K562 (cell line): ENCODE data around the gene TRDMT1. TPM values are rescaled to one million over a fixed set of nuclear protein-coding genes. Genes with fewer than 3 reads are reported as not detected.

Experiments used
- E2F3 ChIP-seq: fragments of 250-450 bp; sonication (Bioruptor Pico); IDR thresholded peaks from 2 replicates; pipeline ENCODE4 v1.4.0; 2020; ENCODE audit warnings: mild to moderate bottlenecking
- FOXJ3 ChIP-seq: sonication (generic); formaldehyde crosslinking; IDR thresholded peaks from 2 replicates; pipeline ENCODE4 v1.4.0; 2020; ENCODE audit warnings: mild to moderate bottlenecking, missing genetic modification reagents
- FOXM1 ChIP-seq, 2 experiments: fragments of 450-650 bp in 1 of 2; sonication (generic) in 1 of 2; formaldehyde crosslinking in 1 of 2; IDR thresholded peaks; 2 replicates each; pipeline versions ENCODE4 v1.6.1 to v1.9.0; 2017 to 2022; ENCODE audit warnings: low read depth in 2 of 2, mild to moderate bottlenecking in 2 of 2, missing genetic modification reagents in 1 of 2, moderate library complexity in 1 of 2
- HNRNPLL ChIP-seq: fragments of 200-400 bp; formaldehyde crosslinking; IDR thresholded peaks from 2 replicates; pipeline ENCODE4 v1.6.1; 2017; ENCODE audit warnings: low read length, low read depth, mild to moderate bottlenecking; ENCODE audit not compliant: poor library complexity, severe bottlenecking
- ILF3 ChIP-seq: fragments of 450-650 bp; IDR thresholded peaks from 2 replicates; pipeline ENCODE4 v1.6.1; 2018; ENCODE audit warnings: antibody characterized with exemption, mild to moderate bottlenecking, moderate library complexity, borderline replicate concordance
- KDM5B ChIP-seq: fragments of 200-600 bp; sonication (generic); IDR thresholded peaks from 2 replicates; pipeline ENCODE4 v1.6.1; 2012; ENCODE audit warnings: low read depth, mild to moderate bottlenecking, moderate library complexity, low read length, control low read depth, inconsistent platforms; ENCODE audit not compliant: insufficient replicate concordance
- POLR2H ChIP-seq: IDR thresholded peaks from 2 replicates; pipeline ENCODE4 v1.6.1; 2016; ENCODE audit warnings: missing genetic modification characterization, low read depth, mild to moderate bottlenecking, control low read depth, missing compliant biosample characterization, moderate library complexity
- RBM22 ChIP-seq: fragments of 200-400 bp; formaldehyde crosslinking; IDR thresholded peaks from 2 replicates; pipeline ENCODE4 v1.6.1; 2018; ENCODE audit warnings: low read length, low read depth; ENCODE audit not compliant: poor library complexity, severe bottlenecking
- TAF7 ChIP-seq: fragments of 450-650 bp; IDR thresholded peaks from 2 replicates; pipeline ENCODE4 v1.6.1; 2016; ENCODE audit warnings: missing genetic modification characterization, missing compliant biosample characterization
- TSC22D4 ChIP-seq: fragments of 450-650 bp; IDR thresholded peaks from 2 replicates; pipeline ENCODE4 v1.6.1; 2016; ENCODE audit warnings: missing genetic modification characterization, missing biosample characterization, control low read depth
- ZNF507 ChIP-seq: conservative IDR thresholded peaks from 2 replicates; pipeline ENCODE4 v1.6.1; 2017; ENCODE audit warnings: missing genetic modification characterization, missing compliant biosample characterization
- polyA plus RNA-seq, 8 experiments: library from polyadenylated mRNA; depleted of rRNA in 4 of 8; stranded (reverse) in 5 of 8; unstranded in 3 of 8; fragments of >200 nt; fragmentation: Nextera tagmentation in 2 of 8; fragmentation: Illumina TruSeq in 1 of 8; extraction: Ambion mirVana in 2 of 8; extraction: Trizol in 1 of 8; gene quantifications; 2 replicates each; pipeline versions ENCODE4 v1.2.1 to v1.2.3, GENCODE V29; 2011 to 2014; ENCODE audit warnings: inconsistent platforms in 1 of 8, missing spikeins in 1 of 8
- total RNA-seq, 7 experiments: library from RNA; depleted of rRNA in 6 of 7; stranded (reverse); fragments of >200 nt in 6 of 7; fragmentation: Illumina TruSeq in 2 of 7; extraction: Trizol in 2 of 7; gene quantifications; 2 replicates each; pipeline versions ENCODE4 v1.2.1 to v1.2.3, GENCODE V29; 2011 to 2021; ENCODE audit warnings: low replicate concordance in 1 of 7
- TF ChIP-seq, protein P1 (sequence below): IDR thresholded peaks from 3 replicates; pipeline ENCODE4 v1.6.1; 2011; ENCODE audit warnings: borderline replicate concordance, mild to moderate bottlenecking, moderate library complexity; ENCODE audit not compliant: insufficient read length; ENCODE audit errors: extremely low read depth
- TF ChIP-seq, protein P2 (sequence below): IDR thresholded peaks from 2 replicates; pipeline ENCODE4 v1.6.1; 2011; ENCODE audit warnings: borderline replicate concordance, low read depth, mild to moderate bottlenecking, moderate library complexity, low read length; ENCODE audit not compliant: insufficient read depth, poor library complexity, severe bottlenecking
- TF ChIP-seq, protein P3 (sequence below): sonication (generic); formaldehyde crosslinking; IDR thresholded peaks from 2 replicates; pipeline ENCODE4 v1.8.0; 2022; ENCODE audit warnings: mild to moderate bottlenecking, missing genetic modification reagents

Gene TRDMT1
- total and polyA plus RNA-seq, 9 of the 15 experiments (the other 6 are each of a cell fraction or from before 2014, with no cell fraction given) = 5.4 to 12.6 (median 9.3) TPM

DNA sequence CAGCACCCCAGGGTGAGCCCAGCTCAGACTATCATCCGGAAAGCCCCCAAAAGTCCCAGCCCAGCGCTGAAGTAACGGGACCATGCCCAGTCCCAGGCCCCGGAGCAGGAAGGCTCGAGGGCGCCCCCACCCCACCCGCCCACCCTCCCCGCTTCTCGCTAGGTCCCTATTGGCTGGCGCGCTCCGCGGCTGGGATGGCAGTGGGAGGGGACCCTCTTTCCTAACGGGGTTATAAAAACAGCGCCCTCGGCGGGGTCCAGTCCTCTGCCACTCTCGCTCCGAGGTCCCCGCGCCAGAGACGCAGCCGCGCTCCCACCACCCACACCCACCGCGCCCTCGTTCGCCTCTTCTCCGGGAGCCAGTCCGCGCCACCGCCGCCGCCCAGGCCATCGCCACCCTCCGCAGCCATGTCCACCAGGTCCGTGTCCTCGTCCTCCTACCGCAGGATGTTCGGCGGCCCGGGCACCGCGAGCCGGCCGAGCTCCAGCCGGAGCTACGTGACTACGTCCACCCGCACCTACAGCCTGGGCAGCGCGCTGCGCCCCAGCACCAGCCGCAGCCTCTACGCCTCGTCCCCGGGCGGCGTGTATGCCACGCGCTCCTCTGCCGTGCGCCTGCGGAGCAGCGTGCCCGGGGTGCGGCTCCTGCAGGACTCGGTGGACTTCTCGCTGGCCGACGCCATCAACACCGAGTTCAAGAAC is 27.7 kb upstream of the TRDMT1 start (continued):
- TF ChIP-seq, protein P1, sequence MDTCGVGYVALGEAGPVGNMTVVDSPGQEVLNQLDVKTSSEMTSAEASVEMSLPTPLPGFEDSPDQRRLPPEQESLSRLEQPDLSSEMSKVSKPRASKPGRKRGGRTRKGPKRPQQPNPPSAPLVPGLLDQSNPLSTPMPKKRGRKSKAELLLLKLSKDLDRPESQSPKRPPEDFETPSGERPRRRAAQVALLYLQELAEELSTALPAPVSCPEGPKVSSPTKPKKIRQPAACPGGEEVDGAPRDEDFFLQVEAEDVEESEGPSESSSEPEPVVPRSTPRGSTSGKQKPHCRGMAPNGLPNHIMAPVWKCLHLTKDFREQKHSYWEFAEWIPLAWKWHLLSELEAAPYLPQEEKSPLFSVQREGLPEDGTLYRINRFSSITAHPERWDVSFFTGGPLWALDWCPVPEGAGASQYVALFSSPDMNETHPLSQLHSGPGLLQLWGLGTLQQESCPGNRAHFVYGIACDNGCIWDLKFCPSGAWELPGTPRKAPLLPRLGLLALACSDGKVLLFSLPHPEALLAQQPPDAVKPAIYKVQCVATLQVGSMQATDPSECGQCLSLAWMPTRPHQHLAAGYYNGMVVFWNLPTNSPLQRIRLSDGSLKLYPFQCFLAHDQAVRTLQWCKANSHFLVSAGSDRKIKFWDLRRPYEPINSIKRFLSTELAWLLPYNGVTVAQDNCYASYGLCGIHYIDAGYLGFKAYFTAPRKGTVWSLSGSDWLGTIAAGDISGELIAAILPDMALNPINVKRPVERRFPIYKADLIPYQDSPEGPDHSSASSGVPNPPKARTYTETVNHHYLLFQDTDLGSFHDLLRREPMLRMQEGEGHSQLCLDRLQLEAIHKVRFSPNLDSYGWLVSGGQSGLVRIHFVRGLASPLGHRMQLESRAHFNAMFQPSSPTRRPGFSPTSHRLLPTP = no peak
- TF ChIP-seq ZNF507 (no peak), TAF7 (tag) (no peak), FOXM1 (IDR thresholded peaks at IDR 0.05; ENCODE audit: low read depth) (no peak), FOXM1 (CRISPR knock-in tag; IDR thresholded peaks at IDR 0.05; ENCODE audit: low read depth) (no peak), POLR2H (peak; percentile 54; the same call in 1 of the 2 replicates), HNRNPLL (no peak), KDM5B (peak; percentile 43), E2F3 (CRISPR knock-in tag) (no peak), ILF3 (no peak), TSC22D4 (tag) (no peak), RBM22 (peak; percentile 80), FOXJ3 (CRISPR knock-in tag) (no peak)
- TF ChIP-seq, protein P2, sequence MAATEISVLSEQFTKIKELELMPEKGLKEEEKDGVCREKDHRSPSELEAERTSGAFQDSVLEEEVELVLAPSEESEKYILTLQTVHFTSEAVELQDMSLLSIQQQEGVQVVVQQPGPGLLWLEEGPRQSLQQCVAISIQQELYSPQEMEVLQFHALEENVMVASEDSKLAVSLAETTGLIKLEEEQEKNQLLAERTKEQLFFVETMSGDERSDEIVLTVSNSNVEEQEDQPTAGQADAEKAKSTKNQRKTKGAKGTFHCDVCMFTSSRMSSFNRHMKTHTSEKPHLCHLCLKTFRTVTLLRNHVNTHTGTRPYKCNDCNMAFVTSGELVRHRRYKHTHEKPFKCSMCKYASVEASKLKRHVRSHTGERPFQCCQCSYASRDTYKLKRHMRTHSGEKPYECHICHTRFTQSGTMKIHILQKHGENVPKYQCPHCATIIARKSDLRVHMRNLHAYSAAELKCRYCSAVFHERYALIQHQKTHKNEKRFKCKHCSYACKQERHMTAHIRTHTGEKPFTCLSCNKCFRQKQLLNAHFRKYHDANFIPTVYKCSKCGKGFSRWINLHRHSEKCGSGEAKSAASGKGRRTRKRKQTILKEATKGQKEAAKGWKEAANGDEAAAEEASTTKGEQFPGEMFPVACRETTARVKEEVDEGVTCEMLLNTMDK = no peak
- TF ChIP-seq, protein P3, sequence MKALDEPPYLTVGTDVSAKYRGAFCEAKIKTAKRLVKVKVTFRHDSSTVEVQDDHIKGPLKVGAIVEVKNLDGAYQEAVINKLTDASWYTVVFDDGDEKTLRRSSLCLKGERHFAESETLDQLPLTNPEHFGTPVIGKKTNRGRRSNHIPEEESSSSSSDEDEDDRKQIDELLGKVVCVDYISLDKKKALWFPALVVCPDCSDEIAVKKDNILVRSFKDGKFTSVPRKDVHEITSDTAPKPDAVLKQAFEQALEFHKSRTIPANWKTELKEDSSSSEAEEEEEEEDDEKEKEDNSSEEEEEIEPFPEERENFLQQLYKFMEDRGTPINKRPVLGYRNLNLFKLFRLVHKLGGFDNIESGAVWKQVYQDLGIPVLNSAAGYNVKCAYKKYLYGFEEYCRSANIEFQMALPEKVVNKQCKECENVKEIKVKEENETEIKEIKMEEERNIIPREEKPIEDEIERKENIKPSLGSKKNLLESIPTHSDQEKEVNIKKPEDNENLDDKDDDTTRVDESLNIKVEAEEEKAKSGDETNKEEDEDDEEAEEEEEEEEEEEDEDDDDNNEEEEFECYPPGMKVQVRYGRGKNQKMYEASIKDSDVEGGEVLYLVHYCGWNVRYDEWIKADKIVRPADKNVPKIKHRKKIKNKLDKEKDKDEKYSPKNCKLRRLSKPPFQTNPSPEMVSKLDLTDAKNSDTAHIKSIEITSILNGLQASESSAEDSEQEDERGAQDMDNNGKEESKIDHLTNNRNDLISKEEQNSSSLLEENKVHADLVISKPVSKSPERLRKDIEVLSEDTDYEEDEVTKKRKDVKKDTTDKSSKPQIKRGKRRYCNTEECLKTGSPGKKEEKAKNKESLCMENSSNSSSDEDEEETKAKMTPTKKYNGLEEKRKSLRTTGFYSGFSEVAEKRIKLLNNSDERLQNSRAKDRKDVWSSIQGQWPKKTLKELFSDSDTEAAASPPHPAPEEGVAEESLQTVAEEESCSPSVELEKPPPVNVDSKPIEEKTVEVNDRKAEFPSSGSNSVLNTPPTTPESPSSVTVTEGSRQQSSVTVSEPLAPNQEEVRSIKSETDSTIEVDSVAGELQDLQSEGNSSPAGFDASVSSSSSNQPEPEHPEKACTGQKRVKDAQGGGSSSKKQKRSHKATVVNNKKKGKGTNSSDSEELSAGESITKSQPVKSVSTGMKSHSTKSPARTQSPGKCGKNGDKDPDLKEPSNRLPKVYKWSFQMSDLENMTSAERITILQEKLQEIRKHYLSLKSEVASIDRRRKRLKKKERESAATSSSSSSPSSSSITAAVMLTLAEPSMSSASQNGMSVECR (CRISPR knock-in tag) = peak; percentile 50; the same call in 1 of the 2 replicates
